Osteocyte (in vitro differentiated cells): ENCODE results near the gene NKAIN2. TPM values are rescaled to one million over a fixed set of nuclear protein-coding genes. Genes with fewer than 3 reads are reported as not detected.

ENCODE experiments used
- DNase-seq: peaks from one replicate; pipeline ENCODE4 v3.0.0; 2021; ENCODE audit warnings: mixed read lengths; ENCODE audit not compliant: unreplicated experiment; ENCODE audit errors: extremely low spot score
- H3K27ac Mint-ChIP-seq: one replicate; pipeline ENCODE4 v1.8.0; 2021; ENCODE audit warnings: mild to moderate bottlenecking, mixed read lengths; ENCODE audit not compliant: unreplicated experiment
- H3K27me3 Mint-ChIP-seq: one replicate; pipeline ENCODE4 v1.8.0; 2021; ENCODE audit warnings: mixed read lengths; ENCODE audit not compliant: unreplicated experiment
- H3K36me3 Mint-ChIP-seq: one replicate; pipeline ENCODE4 v1.8.0; 2021; ENCODE audit warnings: mixed read lengths; ENCODE audit not compliant: unreplicated experiment
- H3K4me1 Mint-ChIP-seq: one replicate; pipeline ENCODE4 v1.8.0; 2021; ENCODE audit warnings: mixed read lengths; ENCODE audit not compliant: unreplicated experiment
- H3K4me3 Mint-ChIP-seq: one replicate; pipeline ENCODE4 v1.8.0; 2021; ENCODE audit warnings: mild to moderate bottlenecking, moderate library complexity, mixed read lengths; ENCODE audit not compliant: unreplicated experiment
- H3K9me3 Mint-ChIP-seq: one replicate; pipeline ENCODE4 v1.8.0; 2021; ENCODE audit warnings: mixed read lengths; ENCODE audit not compliant: unreplicated experiment
- CTCF ChIP-seq: fragments of 200-600 bp; sonication (generic); IDR thresholded peaks from 2 replicates; pipeline ENCODE4 v1.5.0; 2021; ENCODE audit warnings: antibody characterized with exemption, mild to moderate bottlenecking, moderate library complexity
- total RNA-seq: library from RNA; stranded (reverse); gene quantifications from 2 replicates; pipeline ENCODE4 v1.2.1, GENCODE V29; 2021

NKAIN2 gene
- total RNA-seq, 1 donor from 2014 or later, result 17.8 TPM

DNA sequence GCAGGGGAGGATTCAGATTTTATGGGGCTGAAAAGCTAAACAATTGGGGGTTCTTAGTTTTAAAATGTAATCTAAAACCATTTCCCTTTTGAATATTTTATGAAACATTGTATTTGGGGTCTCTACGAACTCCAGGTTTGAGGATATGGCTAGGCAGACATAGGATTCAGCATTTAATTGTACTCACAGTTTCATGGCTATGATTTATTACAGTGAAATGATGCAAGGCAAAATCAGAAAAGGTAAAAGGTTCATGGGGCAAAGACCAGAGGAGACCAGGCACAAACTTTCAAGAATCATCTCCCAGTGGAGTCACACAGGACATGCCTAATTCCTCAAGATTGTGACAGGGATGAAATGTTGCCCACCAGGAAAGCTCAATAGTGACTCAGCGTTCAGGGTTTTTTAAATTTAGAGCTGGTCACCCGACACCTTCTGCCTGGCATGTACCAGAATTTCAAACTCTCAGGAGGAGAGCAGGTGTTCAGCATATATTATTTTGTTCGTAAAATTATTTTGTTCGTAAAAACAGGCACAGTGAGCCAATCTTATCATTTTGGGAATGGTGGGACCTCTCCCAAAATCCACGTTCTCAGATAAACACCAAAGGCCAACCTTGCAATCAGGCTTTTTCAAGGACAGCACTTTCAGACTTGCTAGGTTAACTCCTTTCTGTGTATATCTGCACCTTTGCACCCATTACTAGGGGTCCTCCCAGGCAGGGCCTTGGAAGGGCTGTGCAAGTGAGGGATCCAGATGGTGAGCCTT lies 270.3 kb downstream of the NKAIN2 start:
- peak overlapping the region; percentile 35 for H3K27ac Mint-ChIP-seq
- no peak for TF ChIP-seq CTCF
- DNase-seq, result no peak
- H3K36me3 Mint-ChIP-seq, result peaks cover 11% of the 10 kb centered on the region
- no peak overlapping the region for H3K4me3 Mint-ChIP-seq
- H3K27me3 Mint-ChIP-seq, result no peaks in the 10 kb centered on the region
- peaks cover 14% of the 10 kb centered on the region for H3K9me3 Mint-ChIP-seq
- H3K4me1 Mint-ChIP-seq, result peaks cover 24% of the 10 kb centered on the region

- no peaks in the 10 kb centered on the region for H3K27me3 Mint-ChIP-seq
- no peak for DNase-seq
- H3K36me3 Mint-ChIP-seq, result peaks cover 11% of the 10 kb centered on the region
- H3K4me1 Mint-ChIP-seq, result peaks cover 29% of the 10 kb centered on the region
- no peak overlapping the region for H3K4me3 Mint-ChIP-seq
- peaks cover 14% of the 10 kb centered on the region for H3K9me3 Mint-ChIP-seq
- H3K27ac Mint-ChIP-seq, result no peak overlapping the region
- no peak for TF ChIP-seq CTCF
Measured at GRCh38 chr6:124074606-124075005, 270.9 kb downstream of the NKAIN2 start.

- no peak overlapping the region for H3K27ac Mint-ChIP-seq
- H3K27me3 Mint-ChIP-seq, result no peaks in the 10 kb centered on the region
- no peak for DNase-seq
- H3K4me3 Mint-ChIP-seq, result no peak overlapping the region
- H3K36me3 Mint-ChIP-seq, result peaks cover 2% of the 10 kb centered on the region
- no peak for TF ChIP-seq CTCF
- H3K9me3 Mint-ChIP-seq, result peaks cover 3% of the 10 kb centered on the region
- H3K4me1 Mint-ChIP-seq, result peaks cover 36% of the 10 kb centered on the region
Measured at GRCh38 chr6:124076336-124077048, 272.8 kb downstream of the NKAIN2 start.

DNA sequence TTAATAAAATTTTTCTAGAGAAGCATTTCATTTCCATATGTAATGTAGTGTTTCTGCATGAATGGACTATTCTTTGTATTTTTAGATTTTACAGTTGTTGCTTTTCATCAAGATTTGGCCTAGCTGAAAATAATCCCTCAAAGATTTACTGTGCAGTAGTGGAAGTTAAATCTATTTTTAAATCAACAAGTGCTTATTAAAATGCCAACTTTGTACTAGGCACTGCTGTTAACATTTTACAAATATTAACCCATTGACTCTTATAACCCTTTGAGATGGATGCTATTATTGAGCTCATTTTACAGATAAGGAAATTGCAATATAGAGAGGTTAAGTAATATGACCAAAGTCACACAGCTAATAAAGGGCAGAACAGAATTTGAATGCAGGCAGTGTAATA lies 274.5 kb downstream of the NKAIN2 start:
- no peaks in the 10 kb centered on the region for H3K27me3 Mint-ChIP-seq
- peaks cover 28% of the 10 kb centered on the region for H3K4me1 Mint-ChIP-seq
- TF ChIP-seq CTCF, result no peak
- no peak overlapping the region for H3K4me3 Mint-ChIP-seq
- DNase-seq, result no peak
- no peak overlapping the region for H3K27ac Mint-ChIP-seq
- no peaks in the 10 kb centered on the region for H3K9me3 Mint-ChIP-seq
- H3K36me3 Mint-ChIP-seq, result no peaks in the 10 kb centered on the region

GRCh38 chr6:124080483-124080882 lies 276.8 kb downstream of the NKAIN2 start:
- H3K4me1 Mint-ChIP-seq, result peaks cover 21% of the 10 kb centered on the region
- no peak for DNase-seq
- TF ChIP-seq CTCF, result no peak
- H3K9me3 Mint-ChIP-seq, result no peaks in the 10 kb centered on the region
- no peak overlapping the region for H3K27ac Mint-ChIP-seq
- no peaks in the 10 kb centered on the region for H3K27me3 Mint-ChIP-seq
- no peak overlapping the region for H3K4me3 Mint-ChIP-seq
- H3K36me3 Mint-ChIP-seq, result no peaks in the 10 kb centered on the region
